Ramos (cell line): ENCODE data around the gene CHN1.

Source experiments
- in situ Hi-C: fragments of 300-500 bp; cut with MboI; formaldehyde crosslinking; loops from one replicate; pipeline ENCODE4 v1.14.3; 2022; ENCODE audit warnings: low sequenced_read_pairs; ENCODE audit not compliant: unreplicated experiment

Gene CHN1

DNA sequence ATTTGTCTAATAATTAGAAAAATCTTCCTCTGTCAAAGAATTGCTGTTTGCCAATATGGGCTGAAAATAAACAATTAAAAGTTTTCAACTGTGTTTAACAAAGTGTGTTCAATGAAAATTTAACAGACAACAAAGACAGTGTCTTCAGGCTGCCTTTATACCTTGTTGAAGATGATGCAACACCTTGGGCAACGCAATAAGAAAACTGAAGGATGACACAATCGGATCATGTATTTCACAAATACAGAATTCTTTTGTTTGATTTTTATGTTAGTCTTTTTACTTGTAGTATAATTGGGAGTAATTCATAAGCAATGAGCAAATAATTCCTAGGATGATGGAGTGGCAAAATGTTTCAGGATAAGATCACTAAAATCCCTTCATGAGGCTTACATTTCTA lies 27.8 kb downstream of the CHN1 start:
- in situ Hi-C loops: no loop called here

DNA sequence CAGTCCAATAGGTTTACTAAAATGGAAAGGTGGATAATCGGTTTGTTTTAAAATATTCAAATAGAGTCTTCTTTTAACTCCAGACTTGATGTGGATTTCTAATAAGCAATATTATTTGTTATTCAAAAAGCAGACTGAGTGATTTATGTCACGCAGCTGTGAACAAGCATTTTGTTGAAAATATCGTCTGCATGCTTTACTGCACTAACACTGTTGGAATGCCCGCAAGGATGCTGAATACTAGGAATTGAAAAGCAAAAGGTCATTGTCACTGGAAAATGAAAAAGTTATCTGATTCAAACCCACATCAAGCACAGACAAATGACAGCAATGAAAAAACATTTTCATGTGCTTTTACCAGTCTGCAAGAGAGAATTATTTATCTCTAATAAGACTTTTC lies 31.1 kb downstream of the CHN1 start:
- in situ Hi-C loops: no loop called here

DNA sequence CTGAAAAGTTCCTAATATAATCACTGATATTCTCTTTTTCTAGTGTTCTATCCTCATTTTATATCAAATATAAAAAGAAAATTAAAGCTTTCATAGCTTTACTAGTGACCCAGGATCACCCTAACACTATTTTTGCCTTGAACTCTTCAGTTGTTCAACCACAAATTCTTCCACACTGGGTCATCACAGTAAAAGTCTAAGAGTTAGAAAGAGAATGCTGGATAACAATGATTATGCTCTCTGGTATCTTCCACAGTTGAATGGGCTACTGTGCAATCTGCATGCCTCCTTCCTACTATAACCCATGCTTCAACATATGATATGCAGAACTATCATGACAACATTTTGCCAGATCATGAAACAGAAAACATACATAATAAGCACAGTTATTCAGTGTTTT lies 32.3 kb downstream of the CHN1 start:
- in situ Hi-C loops: no loop called here

DNA sequence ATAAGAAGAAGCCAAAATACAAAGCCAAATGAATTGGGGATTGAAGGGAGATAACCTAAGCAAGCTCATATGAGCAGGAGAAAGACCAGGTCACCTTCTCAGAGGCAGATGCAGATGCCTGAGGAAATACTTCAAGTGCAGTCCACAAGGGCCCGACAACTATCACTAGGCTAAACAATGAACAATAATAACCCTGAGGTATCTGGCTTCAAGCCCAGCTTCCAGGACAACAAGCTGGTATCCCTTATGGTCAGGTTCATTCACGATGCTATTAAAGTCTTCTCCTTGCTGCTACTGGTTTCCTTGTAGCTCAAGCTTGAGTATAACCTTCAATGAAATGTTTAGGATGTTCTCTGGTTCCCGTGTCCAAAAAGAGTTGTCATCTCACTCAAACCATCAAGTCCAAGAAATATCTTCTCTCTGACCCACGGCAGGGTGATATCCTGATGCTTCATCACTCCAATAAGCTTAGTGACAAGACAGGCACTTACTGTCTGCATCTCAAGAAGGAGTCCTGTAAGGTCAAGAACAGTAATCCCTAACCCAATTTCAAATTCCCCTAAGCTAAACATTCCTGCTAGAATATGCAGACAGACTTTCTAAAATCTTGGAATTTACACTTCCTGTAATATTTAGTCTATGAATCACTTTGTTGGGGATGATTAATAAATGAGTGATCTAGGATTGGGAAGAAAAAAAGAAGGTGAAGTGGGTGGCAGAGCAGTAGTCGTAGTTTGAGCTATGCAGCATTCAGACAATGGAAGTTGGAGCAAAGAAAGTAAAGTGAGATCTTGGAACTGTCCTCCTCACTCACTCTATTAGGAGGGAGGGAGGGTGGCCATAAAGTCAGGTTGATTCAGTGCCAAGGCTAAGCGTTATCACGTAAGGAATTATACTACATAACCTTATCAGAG lies 33.1 kb downstream of the CHN1 start:
- in situ Hi-C loops: no loop called here

DNA sequence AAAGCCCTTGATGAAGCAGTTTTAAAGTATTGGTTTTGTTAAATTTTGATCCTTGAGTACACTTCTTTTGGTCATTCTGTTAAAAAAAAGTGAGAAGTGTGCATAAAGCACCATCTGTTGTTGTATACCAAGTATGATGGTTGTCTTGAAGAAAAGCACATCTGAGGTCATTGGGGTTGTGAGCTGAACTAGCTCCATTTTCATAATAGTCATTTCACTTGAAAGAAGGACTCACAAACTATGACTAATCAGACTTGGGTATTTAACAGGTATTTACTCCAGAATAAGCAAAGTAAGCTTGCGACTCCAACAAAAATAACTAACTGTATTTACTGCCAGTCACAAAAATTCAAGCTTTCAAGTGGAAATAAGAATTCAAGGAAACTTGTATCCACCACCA lies 35.1 kb downstream of the CHN1 start:
- in situ Hi-C loops: no loop called here

DNA sequence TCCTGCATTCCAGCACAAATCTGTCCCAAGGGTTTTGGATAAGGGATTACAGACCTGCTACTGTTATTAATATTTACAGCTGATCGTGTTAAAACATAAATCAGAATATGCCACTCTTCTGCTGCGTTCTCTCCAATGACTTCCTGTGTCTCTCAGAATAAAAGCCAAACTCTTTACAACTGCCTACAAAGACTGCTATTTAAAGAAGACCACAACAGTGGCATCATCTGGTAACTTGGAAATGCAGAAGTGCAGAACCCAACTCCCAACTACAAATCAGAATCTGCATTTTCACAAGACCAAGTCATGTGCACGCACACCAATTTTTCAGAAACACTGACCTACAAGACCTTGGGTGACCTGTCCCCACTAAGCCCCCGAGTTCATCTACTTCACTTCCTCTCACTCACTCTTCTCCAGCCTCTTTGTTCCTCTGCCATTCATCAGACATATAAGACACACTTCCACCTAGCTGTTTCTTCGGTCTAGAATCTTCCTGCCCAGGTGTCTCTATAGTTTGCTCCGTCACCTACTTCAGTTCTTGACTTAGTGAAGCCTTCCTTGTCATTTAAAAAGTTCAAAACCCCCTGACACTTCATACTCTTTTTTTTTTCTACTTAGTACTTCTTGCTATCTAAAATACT lies 36.0 kb downstream of the CHN1 start:
- in situ Hi-C loops: no loop called here

DNA sequence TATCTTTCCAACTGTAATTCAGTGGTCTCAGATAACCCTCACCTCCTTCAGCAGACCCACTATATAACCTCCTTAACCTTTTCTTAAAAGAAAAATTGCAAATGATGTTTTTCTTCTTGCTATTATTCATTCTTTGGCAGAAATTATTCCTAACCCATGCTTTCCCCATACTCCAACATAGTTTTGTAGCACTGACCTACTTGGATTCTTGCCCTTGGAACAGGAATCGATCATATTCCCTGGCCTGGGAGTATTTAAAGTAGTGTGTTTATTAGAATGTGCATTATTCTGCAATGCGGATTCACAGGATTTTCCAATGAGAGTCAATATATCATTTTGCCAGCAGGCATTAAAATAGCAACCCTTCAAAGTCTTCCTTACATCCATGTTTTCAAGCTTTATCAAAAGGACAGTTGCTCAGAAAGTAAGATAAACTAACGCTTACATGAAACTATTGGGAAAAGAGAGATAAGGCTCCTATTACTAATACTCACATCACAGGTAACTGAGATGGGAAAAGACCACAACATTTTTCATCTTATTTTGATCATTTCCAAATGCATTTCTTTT lies 37.4 kb downstream of the CHN1 start:
- in situ Hi-C loops: no loop called here

DNA sequence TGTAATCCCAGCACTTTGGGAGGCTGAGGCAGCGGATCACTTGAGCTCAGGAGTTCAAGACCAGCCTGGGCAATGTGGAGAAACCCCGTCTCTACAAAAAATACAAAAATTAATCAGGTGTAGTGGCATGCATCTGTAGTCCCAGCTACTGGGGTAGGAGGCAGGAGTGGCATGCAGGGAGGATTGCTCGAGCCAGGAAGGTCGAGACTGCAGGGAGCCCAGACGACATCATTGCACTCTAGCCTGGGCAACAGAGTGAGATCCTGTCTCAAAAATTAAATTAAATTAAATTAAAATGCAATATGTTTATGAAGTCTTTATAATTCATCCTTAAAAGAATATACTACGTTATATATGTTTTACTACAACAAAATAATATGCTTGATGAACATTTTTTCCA lies 38.1 kb downstream of the CHN1 start:
- in situ Hi-C loops: no loop called here

DNA sequence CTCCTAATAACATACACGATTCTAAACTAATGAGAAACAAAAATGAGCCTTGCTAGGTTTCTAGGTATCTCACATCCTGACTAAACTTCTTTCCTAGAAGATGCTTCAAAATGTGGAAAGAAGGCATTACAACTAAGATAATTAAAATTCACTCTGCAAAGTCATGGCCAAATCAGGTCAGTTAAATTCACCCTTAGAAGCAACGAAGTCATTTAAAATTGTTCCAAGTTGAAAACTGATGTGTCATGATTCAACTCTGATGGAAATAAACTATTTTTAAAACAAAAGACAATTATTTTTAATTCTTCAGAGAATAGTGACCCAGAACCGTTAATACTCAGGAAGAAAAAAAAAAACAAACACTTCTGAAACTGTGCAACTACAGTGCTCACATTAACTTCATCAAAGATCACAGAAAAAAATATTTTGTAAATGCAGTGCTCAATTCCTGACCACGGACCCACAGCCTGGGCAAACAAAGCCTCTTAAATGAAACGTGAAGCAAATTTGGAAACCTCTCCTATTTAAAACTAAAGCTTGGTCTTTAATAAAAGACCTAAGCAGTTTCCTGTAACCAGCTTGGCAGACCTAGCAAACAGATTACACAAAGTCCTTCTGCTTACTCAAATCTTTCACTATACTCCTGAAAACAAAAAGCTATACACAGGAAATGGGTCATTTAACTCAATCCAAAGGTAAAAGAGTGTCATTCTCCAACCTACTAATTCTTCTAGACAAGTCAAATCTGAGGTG lies 39.0 kb downstream of the CHN1 start:
- in situ Hi-C loops: no loop called here

DNA sequence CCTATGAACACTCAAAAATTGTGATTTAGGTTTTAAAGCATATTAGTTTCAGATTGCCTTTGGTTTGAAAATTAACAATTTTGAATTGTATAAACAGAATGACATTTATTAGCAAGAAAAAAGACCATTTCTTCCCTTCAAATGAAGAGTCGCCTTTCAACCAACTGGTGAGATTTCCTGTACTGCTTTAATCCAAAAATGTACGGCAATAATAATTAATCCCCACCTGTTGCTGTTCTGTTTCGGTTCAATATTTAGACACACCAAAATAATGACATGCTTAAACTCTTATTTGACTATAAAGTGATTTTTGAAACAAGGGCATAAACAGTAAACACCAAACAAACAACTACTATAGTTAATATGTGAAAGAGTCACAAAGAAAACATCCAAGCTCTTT lies 39.6 kb downstream of the CHN1 start:
- in situ Hi-C loops: no loop called here

DNA sequence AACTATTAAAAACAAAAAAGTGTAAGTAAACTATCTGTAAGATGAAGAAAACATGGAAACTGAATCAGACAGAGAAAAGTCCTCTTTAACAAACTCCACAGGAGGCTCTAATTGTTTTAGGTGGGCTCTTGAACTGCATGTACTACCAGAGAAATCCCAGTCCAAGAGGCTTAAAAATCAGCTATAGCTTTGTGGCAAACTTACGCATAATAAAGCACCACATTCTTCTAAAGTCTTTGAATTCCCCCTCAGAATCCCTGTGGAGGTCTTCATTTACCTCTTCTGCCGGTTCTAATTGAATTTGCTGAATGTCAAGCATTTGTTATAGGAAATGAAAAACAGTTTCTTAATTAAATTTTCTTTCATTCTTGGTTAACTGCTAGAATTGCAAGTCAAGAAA lies 40.8 kb downstream of the CHN1 start:
- in situ Hi-C loops: no loop called here

DNA sequence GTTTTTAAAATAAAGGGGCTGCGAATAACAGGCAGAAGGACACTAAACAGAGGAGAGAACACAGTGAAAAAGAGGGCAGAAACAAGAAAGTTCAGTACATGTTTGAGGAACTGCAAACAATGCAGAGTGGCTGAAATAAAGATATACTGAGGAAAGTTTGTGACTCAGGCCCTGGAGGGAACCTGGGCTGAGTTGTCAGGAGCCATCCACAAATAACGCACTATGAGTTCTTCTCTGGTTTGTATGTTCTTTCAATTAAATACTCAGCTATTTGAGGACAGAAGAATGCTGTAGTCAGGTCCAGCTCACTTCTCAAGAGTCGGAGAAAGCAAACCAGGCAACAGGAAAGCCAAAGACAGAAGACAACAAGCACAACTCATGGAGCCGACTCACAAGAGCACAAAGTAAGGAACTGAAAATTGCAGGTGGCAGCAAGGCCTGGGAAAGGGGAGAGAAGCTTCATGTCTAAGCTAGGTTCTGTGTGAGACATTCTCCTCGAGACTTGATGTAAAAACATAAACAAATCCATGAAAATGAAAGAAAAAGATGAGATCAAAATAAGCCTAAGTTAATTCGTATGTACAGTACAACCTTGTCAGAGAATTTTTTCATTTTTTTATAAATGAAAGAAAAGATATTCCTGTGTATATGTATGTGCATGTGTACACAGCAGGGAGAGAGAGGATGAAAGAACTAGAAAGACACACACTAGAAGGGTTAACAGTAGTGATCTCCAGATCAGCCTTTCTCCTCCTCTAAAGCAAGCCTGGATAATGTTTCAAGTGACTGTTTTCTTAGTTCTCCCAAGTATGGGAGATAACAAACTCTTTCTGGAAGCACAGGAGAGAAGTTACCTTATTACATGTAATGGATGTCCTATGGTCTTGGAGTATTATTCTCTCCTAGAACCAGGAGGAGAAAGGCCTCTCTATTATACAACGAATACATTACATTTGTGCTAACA lies 41.5 kb downstream of the CHN1 start:
- in situ Hi-C loops: no loop called here

DNA sequence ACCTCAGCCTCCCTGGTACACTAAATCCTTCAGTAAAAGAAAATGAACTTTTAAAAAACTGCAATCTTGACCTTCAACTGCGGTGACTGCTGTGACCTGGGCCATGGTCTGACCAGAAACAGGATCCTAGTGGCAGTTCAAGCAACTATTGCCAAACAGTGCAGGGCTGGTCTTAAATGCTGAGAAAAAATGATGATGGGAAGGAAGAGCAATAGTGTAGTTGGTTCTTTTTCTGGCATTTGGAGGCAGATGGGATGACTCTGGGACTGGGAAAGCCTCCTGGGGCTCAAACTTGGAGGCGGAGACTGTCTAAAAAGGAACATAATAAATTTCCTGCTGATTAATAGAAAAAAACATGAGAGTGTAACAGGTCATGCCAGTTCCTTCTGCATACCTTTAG lies 45.4 kb downstream of the CHN1 start:
- in situ Hi-C loops: no loop called here

DNA sequence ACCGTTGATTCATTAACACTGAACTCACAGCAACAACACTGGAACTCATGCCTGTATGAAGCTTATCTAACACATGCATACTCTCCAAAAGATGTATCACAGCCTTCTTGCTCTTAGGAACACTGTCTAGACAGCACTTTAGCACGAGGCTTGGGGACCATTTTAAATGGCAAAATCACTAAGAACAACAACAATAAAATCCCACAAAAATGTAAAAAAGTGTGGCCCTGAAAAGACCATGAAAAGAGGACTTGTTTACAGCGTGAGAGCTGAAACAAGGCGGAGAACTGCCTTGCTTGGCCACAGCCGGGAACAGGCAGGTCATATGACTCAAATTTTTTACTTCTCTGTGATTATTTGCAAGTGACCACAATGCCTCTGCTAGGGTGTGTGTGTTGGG lies 48.1 kb downstream of the CHN1 start:
- in situ Hi-C loops: no loop called here

DNA sequence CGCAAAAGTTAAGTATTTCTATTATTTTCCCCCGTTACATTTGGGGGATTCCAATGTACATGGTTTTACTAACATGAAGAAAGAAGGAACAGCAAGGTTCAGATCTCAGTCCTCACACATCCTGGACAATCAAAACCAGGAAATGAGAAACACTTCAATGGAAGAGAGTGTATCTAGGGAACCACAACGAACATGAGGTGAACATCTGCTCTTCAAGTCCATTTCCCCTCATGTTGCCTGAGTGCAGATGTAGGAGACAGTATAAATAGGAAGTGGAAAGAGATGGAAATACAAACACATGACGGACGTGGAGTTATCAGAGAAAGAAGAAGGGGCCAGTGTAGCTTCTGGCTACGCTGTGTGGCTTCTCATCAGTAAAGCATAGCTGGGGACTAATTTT lies 52.6 kb downstream of the CHN1 start:
- in situ Hi-C loops: no loop called here

DNA sequence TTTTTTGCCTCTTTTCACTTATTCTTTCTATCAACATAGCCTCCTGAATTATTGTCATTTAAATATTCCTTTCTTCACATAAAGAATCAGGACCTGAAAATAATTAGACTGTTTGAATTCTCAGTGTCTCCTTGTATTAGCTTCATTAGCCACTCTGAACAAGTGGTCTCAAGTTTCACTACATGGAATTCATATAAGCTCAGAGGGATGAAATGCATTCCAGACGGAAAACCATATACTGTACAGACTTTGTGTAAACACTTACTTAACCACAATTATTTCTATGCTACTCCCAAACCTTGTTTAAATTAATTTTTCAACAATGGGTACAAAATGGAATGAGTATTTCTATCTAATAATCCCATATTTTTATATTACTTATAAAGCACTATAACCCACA lies 53.4 kb downstream of the CHN1 start:
- in situ Hi-C loops: no loop called here

DNA sequence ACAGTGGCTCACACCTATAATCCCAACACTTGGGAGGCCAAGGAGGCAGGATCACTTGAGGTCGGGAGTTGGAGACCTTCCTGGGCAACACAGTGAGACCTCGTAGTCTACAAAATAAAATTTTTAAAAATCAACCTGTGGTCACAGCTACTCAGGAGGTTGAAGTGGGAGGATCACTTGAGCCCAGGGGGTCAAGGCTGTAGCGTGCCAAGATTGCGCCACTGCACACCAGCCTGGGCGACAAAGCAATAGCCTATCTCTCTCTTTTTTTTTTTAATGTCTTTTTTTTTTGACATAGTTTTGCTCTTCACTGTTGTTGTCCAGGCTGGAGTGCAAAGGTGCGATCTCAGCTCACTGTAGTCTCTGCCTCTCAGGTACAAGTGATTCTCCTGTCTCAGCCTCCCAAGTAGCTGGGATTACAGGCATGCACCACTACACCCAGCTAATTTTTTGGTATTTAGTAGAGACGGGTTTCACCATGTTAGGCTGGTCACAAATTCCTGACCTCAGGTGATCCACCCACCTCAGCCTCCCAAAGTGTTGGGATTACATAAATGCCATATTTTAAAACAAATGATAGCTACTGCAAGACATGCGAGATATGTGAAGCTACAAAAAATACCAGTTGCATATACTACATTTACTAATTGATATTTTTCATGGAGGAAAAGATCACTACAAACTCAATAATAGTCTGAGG lies 55.0 kb downstream of the CHN1 start:
- in situ Hi-C loops: no loop called here

DNA sequence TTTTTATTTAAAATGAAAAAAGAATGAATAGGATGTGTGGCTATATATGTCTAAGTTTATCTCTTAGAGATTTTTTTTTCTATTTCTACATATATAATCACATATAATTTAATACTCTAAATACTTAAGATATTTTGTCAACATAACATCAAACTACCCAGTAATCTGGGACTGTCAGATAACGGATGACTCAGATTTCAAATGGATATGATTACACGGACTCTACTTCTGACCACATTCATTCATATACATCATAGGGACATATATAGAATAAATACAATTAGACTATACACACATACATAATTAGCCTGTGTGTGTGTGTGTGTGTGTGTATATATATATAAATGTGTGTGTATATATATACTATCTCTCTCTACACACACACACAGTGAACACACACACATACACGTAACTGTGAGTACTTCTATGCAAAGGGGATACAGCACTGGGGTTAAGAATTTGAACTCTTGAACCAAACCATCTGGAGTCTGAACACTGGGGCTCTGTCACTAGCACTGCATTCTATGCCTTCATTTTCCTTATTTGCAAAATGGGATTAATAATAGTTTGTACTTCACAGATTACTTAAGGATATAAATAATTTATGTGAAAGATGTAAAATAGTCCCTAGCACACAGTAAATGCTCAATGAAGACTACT lies 59.5 kb downstream of the CHN1 start:
- in situ Hi-C loops: no loop called here

DNA sequence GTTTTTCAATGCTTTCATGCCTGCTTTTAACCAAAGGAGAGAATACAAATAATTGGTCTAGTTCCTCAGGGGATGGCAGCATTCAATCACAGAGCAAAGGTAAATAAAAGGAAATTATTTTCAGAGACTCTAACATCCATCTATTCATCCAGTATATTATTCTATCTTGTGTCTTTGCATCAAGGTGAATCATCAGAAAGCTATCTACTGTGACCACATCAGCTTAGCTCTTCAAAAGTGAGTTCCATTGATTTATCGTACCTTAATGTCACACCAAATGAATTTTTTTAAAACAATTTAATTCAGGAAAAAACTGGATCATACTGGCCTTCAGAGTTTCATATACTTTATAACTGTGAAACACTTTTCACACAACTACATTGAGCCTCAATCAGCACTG lies 66.1 kb downstream of the CHN1 start:
- in situ Hi-C loops: no loop called here
